ENCODE results near the gene C16orf74.
A peak's percentile ranks its signal among the peaks of the same experiment; 100 is the strongest.

C16orf74 gene

DNA sequence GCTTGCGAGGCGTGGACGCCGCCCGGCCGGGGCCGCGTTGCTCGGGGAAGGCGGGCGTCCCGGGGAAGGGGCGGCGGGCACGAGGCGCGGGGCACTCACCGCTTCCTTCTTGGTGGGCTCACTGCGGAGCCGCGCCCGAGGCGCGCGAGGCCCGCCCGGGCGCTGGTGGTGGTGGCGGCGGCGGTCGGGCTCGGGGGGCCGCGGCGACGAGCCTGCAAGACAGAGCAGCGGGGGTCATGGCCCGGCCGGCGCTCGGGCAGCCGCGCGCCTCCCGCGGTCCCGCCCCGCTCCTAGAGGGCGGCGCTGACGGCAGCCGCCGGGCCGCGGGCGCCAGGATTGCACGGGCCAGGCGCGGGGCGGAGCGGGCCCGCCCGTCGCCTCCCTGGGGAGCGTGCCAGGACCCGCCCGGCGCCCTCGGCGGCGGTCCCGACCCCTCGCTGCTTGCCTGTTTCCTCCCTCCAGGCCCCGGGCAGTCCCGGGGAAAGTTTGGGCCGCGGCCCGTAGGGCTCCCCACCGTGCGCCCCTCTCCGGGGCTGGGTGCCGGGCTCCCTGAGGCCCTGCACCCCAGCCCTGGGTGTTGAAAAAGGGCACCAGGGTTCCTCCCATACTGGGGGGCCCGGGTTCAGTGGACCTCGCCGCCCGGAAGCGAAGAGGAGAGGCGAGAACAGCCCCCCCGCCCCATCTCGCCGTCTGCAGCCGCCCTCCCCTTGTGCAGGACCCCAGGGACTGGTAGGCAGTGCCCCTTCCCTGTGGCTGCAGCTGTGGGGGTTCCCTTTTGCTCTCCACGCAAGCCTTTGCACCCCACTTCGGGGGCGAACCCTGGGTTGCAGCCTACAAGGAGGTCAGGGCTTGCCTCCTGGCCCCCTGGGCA, at the start of gene C16orf74:
Gene C16orf74, minus strand, starts transcription at position 270 of the 871 bp plus-strand sequence. CDS start 15,879 bp downstream, outside the sequence.
- H3K4me3 ChIP-seq (ENCODE audit: low read depth, low read length) = peak within 1 kb of the TSS; percentile 69
- TF ChIP-seq, protein P1, sequence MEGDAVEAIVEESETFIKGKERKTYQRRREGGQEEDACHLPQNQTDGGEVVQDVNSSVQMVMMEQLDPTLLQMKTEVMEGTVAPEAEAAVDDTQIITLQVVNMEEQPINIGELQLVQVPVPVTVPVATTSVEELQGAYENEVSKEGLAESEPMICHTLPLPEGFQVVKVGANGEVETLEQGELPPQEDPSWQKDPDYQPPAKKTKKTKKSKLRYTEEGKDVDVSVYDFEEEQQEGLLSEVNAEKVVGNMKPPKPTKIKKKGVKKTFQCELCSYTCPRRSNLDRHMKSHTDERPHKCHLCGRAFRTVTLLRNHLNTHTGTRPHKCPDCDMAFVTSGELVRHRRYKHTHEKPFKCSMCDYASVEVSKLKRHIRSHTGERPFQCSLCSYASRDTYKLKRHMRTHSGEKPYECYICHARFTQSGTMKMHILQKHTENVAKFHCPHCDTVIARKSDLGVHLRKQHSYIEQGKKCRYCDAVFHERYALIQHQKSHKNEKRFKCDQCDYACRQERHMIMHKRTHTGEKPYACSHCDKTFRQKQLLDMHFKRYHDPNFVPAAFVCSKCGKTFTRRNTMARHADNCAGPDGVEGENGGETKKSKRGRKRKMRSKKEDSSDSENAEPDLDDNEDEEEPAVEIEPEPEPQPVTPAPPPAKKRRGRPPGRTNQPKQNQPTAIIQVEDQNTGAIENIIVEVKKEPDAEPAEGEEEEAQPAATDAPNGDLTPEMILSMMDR (IDR thresholded peaks at IDR 0.05; ENCODE audit: low read depth, low read length) = no peak

DNA sequence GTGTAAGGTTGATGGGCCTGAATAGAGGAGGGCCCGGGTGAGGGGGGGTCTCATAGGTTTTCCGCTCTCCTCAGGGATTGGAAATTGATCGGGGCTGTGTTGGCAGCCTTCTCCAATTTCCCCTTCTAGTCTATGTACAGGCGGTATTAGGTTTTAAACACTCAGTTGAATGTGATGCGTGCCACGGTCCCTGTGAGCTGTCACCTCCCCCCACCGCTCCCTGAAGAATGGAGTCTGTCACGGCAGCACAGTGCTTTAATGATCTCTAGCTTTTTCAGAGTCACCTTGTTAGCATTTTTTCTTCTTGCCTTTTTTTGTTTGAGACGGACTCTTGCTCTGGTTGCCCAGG, 49.4 kb upstream of the C16orf74 start:
- TF ChIP-seq, protein P1 (IDR thresholded peaks at IDR 0.05; ENCODE audit: low read depth, low read length) = no peak
- peak overlapping the region; percentile 93 for H3K4me3 ChIP-seq (ENCODE audit: low read depth, low read length)

DNA sequence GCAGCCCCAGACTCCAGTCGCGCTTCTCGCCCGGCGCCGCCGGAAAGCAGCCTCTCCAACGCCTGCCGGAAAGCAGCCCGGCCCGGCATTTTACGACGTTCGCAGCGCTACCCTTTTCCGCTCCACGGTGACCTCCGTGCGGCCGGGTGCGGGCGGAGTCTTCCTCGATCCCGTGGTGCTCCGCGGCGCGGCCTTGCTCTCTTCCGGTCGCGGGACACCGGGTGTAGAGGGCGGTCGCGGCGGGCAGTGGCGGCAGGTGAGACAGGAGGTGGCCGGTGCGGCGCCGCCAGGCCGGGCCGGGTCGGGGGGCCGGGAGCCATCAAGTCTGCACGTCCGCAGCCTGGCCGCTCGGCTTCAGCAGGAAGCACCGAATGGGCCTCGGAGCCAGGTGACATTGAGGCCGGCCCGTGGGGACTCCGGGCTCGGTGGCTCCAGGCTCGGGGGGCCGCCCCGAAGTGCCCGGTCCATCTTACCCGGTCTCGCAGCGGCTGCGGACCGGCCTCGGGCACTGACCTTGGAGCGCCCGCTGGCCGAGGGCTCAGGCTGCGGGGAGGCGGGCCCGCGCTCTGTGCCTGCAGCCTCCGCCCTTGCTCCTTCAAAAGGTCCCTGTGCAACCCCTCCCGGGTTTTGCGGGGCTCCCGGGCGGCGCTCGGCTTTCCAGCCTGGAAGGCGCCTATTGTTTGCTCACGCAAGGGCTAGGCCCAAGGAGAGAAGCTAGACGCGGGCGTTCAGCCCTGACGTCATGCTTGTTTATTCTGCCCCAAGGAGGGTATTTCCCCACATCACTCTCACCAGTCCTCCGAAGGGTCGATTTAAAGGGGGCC, 48.8 kb upstream of the C16orf74 start, which contains the start of the genes COX4I1 and EMC8:
Gene COX4I1, plus strand, starts transcription at position 199 of the 824 bp plus-strand sequence. CDS start 1,511 bp downstream, outside the sequence.
Gene EMC8, minus strand, starts transcription at position 48 of the 824 bp plus-strand sequence. CDS start 249 bp downstream, outside the sequence.
- H3K4me3 ChIP-seq (ENCODE audit: low read depth, low read length) = peak within 1 kb of the TSS; percentile 93
- TF ChIP-seq, protein P1 (IDR thresholded peaks at IDR 0.05; ENCODE audit: low read depth, low read length) = no peak

DNA sequence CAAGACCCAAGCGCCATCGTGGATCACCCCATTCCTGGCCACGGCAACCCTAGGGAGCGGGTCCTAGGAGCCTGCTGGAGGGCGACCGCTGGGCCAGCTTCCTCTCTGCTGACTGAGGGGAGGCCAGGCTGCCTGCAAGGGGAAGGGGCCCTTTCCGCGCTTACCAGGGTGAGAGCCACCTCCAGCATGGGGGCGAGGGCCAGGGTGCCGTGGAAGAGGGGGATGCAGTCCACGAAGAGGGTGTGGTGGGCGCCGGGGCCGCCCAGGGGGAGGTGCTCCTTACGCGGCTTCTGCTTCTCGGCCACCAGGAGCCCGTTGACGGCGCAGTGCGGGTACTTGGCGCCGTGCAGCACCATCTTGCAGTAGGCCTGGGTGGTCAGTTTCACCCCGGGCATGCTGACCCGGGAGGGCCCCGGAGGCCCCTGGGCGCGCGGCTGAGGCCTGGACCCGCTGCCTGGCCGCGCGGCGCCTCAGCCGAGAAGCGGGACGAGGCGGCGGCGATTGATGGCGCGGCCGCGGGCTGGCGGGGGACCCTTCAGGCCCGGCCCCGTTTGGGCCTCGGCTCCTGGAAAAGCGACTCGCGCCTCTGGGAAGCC, 48.1 kb upstream of the C16orf74 start:
- TF ChIP-seq, protein P1 (IDR thresholded peaks at IDR 0.05; ENCODE audit: low read depth, low read length) = no peak

DNA sequence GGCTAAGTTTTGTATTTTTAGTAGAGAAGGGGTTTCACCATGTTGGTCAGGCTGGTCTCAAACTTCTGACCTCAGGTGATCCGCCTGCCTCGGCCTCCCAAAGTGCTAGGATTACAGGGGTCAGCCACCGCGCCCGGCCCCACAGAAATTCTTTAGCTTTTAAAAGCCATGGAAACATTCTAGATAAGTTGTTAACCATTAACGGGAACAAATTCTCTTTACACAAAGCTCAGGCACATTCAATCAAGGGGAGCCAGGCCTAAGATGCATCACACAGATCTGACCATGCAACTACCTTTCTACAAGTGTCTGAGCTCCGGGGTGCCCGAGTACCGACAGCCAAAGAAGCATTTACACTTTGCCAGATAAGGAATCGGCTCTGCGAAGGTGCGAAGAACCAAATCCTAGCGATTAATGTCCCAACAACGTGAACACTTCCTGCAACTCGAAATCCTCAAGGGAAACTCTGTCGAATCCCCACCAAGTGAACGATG, 47.4 kb upstream of the C16orf74 start:
- TF ChIP-seq, protein P1 (IDR thresholded peaks at IDR 0.05; ENCODE audit: low read depth, low read length) = no peak

More for the DNA sequence above, 48.1 kb upstream of the C16orf74 start:
- peak overlapping the region; percentile 93 for H3K4me3 ChIP-seq (ENCODE audit: low read depth, low read length)

DNA sequence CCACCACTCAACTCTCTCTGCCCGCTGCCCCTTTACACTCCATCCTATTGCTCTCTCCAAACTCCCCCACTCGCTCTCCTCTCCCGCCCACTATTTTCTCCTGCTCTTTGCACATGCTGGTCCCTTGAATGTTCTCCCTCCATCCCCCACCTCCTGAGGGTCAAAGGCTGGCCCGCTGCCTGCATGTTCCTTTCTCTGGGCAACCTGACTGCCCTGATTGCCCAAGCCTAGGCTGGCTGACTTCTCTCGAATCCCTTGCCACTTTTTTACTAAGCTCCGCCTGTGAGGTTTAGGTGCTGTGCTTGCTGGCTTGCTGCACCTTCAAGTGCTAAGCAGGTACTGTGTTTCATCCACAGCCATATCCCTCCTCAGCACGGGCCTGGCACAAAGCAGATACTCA, 45.7 kb upstream of the C16orf74 start:
- H3K4me3 ChIP-seq (ENCODE audit: low read depth, low read length) = no peak overlapping the region
- TF ChIP-seq, protein P1 (IDR thresholded peaks at IDR 0.05; ENCODE audit: low read depth, low read length) = no peak

More for the DNA sequence above, 47.4 kb upstream of the C16orf74 start:
- peak overlapping the region; percentile 93 for H3K4me3 ChIP-seq (ENCODE audit: low read depth, low read length)

Measured in WI38 (cell line).